ENCODE data around the gene NOG.

NOG gene

DNA sequence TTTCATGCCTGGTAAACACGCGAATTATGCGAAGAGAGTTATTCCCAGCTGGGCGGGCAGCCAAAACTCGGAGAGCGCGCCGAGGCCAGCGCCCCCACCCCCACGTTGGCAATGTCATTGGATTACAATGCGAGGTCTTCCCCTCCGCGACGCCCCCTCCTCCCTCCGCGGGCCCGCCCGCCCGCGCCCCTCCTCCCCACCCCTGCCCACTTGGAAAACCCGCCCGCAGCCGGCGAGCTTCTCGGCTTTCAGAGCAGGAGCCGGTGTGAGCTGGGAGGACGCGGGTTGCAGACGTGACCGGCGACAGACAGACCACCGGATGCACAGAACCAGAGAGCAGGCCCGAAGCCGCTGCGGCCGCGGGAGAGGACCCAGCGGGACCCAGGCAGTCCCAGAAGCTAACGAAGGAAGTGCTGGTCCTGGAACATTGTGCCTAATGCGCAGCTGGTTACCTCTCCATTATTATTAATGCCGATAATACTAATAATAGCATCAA is 4.0 kb downstream of the NOG start:
- H3K4me1 ChIP-seq (ENCODE audit: control insufficient read depth, insufficient read depth, low read length, poor library complexity, severe bottlenecking): peaks cover 18% of the 10 kb centered on the region
- peak overlapping the region; percentile 89 for H3K27ac ChIP-seq (ENCODE audit: low read depth, low read length, severe bottlenecking)
- 0% methylated on average over 6 to 29 of the region's 41 CpGs for WGBS, 2 experiments (ENCODE audit: insufficient coverage in 2 of 2)
- H3K9me3 ChIP-seq (ENCODE audit: control insufficient read depth, low read length): no peaks in the 10 kb centered on the region
- peak overlapping the region; percentile 47 for H3K4me3 ChIP-seq (ENCODE audit: extremely low read depth, insufficient read depth, low read length, poor library complexity, severe bottlenecking)
- H3K36me3 ChIP-seq (ENCODE audit: control insufficient read depth, insufficient read depth, low read length): no peaks in the 10 kb centered on the region

DNA sequence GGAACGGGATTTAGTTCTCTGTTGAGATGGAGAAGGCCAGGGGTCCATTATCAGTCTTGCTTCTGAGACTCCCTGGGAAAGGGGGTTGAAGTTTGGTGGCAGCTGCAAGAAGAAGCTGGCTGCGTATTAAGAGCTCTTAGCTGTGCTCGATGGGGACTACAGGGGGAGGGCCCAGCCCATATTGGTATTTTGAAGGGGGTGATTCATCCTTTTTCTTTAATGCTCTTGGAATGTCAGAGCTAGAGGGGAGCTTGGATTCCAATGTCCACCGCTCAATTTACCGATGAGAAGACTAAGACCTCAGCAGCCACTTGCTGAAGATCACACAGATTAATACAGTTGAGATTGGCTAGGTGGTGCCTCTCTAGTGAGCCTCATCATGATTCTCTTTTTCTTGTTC is 5.0 kb downstream of the NOG start:
- Histone ChIP-seq H3K4me1 (ENCODE audit: control insufficient read depth, insufficient read depth, low read length, poor library complexity, severe bottlenecking) (peaks cover 23% of the 10 kb centered on the region), H3K27ac (ENCODE audit: low read depth, low read length, severe bottlenecking) (peak overlapping the region; percentile 88), H3K36me3 (ENCODE audit: control insufficient read depth, insufficient read depth, low read length) (no peaks in the 10 kb centered on the region), H3K4me3 (ENCODE audit: extremely low read depth, insufficient read depth, low read length, poor library complexity, severe bottlenecking) (peak overlapping the region; percentile 47), H3K9me3 (ENCODE audit: control insufficient read depth, low read length) (no peaks in the 10 kb centered on the region)
- WGBS, 2 experiments (ENCODE audit: insufficient coverage in 2 of 2): 25 to 42% methylated on average over 3 to 5 of the region's 5 CpGs

DNA sequence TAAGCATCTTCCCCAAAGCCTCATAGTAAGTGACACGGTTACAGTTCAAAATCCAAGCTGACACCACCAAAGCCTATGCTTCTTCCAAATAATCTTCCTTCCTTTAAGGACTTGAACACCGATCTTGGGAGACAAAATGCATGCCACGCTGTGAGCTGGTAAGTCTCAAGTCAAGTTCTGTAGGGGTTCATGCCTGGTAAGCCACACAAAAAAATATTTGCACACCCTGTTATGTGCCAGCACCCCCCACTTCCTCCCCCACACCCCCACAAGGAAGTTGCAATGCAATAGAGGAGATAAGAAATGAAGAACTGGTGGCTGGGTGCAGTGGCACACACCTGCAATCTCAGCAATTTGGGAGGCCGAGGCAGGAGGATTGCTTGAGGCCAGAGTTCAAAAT is 5.6 kb downstream of the NOG start:
- peaks cover 29% of the 10 kb centered on the region for H3K4me1 ChIP-seq (ENCODE audit: control insufficient read depth, insufficient read depth, low read length, poor library complexity, severe bottlenecking)
- peak overlapping the region; percentile 88 for H3K27ac ChIP-seq (ENCODE audit: low read depth, low read length, severe bottlenecking)
- H3K9me3 ChIP-seq (ENCODE audit: control insufficient read depth, low read length): no peaks in the 10 kb centered on the region
- no peaks in the 10 kb centered on the region for H3K36me3 ChIP-seq (ENCODE audit: control insufficient read depth, insufficient read depth, low read length)
- 84 to 93% methylated on average over 2 to 3 of the region's 4 CpGs for WGBS, 2 experiments (ENCODE audit: insufficient coverage in 2 of 2)
- H3K4me3 ChIP-seq (ENCODE audit: extremely low read depth, insufficient read depth, low read length, poor library complexity, severe bottlenecking): no peak overlapping the region

DNA sequence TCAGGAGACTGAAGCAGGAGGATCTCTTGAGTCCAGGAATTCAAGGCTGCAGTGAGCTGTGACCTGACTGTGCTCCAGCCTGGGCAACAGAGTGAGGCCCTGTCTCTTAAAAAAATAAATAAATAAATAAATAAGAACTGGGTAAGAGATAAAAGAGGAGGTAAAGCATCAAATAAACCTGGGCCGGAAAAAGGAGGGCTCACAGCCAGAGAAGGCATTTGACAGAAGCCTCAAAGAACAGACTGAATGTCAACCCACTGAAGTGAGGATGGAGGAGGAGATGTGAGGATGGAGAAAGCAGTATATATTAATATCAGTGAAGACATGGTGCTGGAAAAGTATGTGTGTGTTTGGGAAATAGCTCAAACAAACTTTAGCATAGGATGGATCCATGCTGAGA is 6.1 kb downstream of the NOG start:
- Histone ChIP-seq H3K36me3 (ENCODE audit: control insufficient read depth, insufficient read depth, low read length) (no peaks in the 10 kb centered on the region), H3K9me3 (ENCODE audit: control insufficient read depth, low read length) (no peaks in the 10 kb centered on the region), H3K4me3 (ENCODE audit: extremely low read depth, insufficient read depth, low read length, poor library complexity, severe bottlenecking) (no peak overlapping the region), H3K4me1 (ENCODE audit: control insufficient read depth, insufficient read depth, low read length, poor library complexity, severe bottlenecking) (peaks cover 31% of the 10 kb centered on the region), H3K27ac (ENCODE audit: low read depth, low read length, severe bottlenecking) (no peak overlapping the region)
- WGBS, 2 experiments (ENCODE audit: insufficient coverage in 2 of 2): 85 to 100% methylated on average over 1 of the region's 1 CpG

DNA sequence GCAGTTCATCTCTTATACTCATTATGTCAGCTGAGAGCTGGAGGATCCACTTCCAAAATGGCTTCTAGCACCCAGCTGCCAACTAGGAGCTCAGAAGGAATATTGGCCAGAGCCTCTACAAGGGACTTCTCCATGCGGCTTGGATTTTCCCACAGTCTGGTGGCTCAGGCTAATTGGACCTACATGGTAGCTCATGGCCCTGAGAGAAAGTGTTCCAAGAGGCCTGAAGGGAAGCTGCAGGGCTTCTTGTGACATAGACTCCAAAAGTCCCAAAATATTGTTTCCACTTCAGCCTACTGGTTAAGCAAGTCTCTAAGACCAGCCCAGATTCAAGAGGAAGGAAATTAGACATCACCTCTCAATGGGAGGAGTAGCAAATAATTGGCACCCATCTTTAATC is 6.8 kb downstream of the NOG start:
- peaks cover 34% of the 10 kb centered on the region for H3K4me1 ChIP-seq (ENCODE audit: control insufficient read depth, insufficient read depth, low read length, poor library complexity, severe bottlenecking)
- H3K4me3 ChIP-seq (ENCODE audit: extremely low read depth, insufficient read depth, low read length, poor library complexity, severe bottlenecking): no peak overlapping the region
- H3K36me3 ChIP-seq (ENCODE audit: control insufficient read depth, insufficient read depth, low read length): no peaks in the 10 kb centered on the region
- 100% methylated on average over 1 of the region's 1 CpG for WGBS, 2 experiments (ENCODE audit: insufficient coverage in 2 of 2)
- H3K27ac ChIP-seq (ENCODE audit: low read depth, low read length, severe bottlenecking): no peak overlapping the region
- H3K9me3 ChIP-seq (ENCODE audit: control insufficient read depth, low read length): no peaks in the 10 kb centered on the region

DNA sequence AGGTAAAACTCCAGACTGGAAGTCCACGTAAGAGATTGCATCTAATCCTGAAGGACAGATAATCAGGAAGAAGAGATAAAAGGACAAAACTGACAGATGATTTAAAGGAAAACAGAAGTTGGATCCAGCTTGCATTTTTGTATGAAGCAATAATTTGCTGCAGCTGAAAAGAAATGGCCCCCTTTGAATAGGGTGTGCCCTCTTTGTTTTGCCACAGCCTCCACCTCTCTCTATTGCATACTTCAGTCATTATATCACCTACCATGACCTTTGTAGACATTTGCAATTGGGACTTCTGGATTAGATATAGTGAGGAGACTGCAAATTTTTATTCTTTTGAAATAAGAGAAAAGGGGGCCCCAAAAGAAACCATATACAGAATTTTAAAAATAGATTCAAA is 8.1 kb downstream of the NOG start:
- 86 to 100% methylated on average over 1 of the region's 1 CpG for WGBS, 2 experiments (ENCODE audit: insufficient coverage in 2 of 2)
- H3K4me1 ChIP-seq (ENCODE audit: control insufficient read depth, insufficient read depth, low read length, poor library complexity, severe bottlenecking): peaks cover 34% of the 10 kb centered on the region
- H3K9me3 ChIP-seq (ENCODE audit: control insufficient read depth, low read length): no peaks in the 10 kb centered on the region
- no peaks in the 10 kb centered on the region for H3K36me3 ChIP-seq (ENCODE audit: control insufficient read depth, insufficient read depth, low read length)
- no peak overlapping the region for H3K4me3 ChIP-seq (ENCODE audit: extremely low read depth, insufficient read depth, low read length, poor library complexity, severe bottlenecking)
- no peak overlapping the region for H3K27ac ChIP-seq (ENCODE audit: low read depth, low read length, severe bottlenecking)

DNA sequence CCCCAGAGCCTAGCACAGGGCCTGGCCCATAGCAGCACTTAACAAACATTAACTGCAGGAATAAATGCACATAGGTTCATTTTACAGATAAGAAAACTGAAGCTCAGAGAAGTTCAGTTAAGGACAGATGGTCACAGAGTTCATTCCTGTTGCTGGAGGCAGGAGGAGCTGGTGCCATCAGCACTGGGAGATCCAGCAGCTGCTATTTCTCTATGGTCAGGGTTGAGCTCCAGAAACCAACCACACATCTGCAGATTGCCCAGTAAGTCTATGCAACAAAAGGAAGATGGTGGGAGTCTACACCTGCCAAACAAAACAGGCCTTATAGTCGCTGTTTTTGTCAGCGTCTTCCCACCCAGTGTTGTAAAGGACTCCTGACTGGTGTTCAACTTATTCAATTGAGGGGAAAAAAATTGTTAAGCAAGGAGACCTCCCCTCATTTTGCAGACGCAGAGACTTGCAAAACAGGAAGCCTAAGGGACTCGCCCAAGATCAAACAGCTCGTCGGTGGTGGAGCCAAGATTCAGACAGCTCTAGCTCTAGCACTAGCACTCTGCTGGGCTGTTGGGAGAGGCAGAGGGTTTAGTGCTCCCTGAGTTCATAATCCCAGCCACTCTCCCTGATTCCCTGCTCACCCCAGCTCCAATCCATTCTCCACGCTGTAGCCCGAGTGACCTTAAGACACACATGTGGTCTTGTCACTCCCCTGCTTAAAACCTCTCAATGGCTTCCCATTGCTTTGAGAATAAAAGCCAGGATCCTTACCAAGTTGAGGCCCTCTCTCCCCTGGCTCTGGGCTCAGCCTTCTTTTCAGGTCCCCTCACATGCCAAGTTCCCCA is 9.0 kb downstream of the NOG start:
- no peak overlapping the region for H3K27ac ChIP-seq (ENCODE audit: low read depth, low read length, severe bottlenecking)
- H3K4me1 ChIP-seq (ENCODE audit: control insufficient read depth, insufficient read depth, low read length, poor library complexity, severe bottlenecking): peaks cover 34% of the 10 kb centered on the region
- no peaks in the 10 kb centered on the region for H3K36me3 ChIP-seq (ENCODE audit: control insufficient read depth, insufficient read depth, low read length)
- no peaks in the 10 kb centered on the region for H3K9me3 ChIP-seq (ENCODE audit: control insufficient read depth, low read length)
- no peak overlapping the region for H3K4me3 ChIP-seq (ENCODE audit: extremely low read depth, insufficient read depth, low read length, poor library complexity, severe bottlenecking)
- 78 to 82% methylated on average over 6 of the region's 8 CpGs for WGBS, 2 experiments (ENCODE audit: insufficient coverage in 2 of 2)

DNA sequence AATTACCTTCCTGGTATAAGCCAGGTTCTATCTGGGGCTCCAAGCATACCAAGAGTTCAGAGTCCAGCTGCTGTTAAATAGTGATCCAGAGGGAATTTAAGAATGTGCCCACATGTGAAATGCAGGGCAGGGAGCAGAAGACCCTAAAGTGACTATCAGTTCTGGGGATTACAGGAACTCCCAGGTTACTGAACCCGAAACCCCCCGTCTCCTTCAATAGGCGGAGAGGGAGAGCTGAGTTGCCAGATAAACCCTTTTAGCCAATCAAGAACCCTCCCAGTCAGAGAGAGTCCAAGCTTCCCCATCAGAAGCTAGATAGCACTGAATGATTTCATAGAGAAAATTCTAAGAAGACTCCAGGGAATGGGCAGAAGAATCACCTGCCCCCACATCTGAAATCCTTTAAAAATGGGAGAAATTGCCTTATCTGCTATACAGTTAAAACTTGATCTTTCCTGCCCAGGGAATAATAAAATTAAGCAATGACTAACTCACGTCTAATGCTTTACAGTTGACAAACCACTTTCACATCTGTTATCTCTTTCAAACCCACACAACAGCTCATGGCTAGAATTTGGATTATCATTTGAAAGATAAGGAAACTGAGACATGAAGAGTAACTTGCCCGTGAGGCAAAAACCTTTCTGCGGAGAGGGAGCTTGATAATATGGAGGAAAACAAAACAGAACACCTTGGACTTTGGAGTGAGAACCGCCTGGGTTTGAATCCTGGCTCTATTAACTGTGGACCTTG is 10.2 kb downstream of the NOG start:
- H3K9me3 ChIP-seq (ENCODE audit: control insufficient read depth, low read length): no peaks in the 10 kb centered on the region
- no peak overlapping the region for H3K27ac ChIP-seq (ENCODE audit: low read depth, low read length, severe bottlenecking)
- H3K4me3 ChIP-seq (ENCODE audit: extremely low read depth, insufficient read depth, low read length, poor library complexity, severe bottlenecking): no peak overlapping the region
- 38 to 62% methylated on average over 3 to 5 of the region's 7 CpGs for WGBS, 2 experiments (ENCODE audit: insufficient coverage in 2 of 2)
- no peaks in the 10 kb centered on the region for H3K36me3 ChIP-seq (ENCODE audit: control insufficient read depth, insufficient read depth, low read length)
- peaks cover 30% of the 10 kb centered on the region for H3K4me1 ChIP-seq (ENCODE audit: control insufficient read depth, insufficient read depth, low read length, poor library complexity, severe bottlenecking)

DNA sequence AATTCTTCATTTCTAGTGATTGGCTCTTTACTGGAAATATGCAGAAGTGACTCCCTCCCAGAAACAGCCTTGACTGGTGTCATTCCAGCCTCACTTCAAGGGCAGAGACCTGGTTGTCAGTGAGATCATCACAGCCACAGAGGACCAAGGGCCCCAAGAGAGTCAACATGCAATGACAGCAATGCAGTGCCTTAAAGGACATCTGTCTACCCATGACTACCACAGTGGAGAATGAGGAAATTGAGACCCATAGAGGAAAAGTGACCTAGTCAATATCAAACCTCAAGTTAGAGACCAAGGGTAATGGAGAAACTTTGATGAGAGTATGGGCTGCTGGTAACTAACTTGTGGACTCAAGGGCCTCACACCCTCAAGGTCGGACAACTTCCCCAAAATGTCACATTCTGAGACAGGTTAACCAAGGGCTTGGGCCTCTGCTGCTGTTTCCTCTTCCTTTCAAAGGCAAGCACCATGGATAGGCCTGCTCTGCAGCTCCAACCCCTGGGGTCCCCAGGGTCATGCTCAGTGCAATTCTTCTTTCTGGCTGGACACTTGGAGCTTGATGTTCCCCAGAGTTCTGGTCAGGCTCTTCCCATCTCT is 11.3 kb downstream of the NOG start:
- Histone ChIP-seq H3K27ac (ENCODE audit: low read depth, low read length, severe bottlenecking) (no peak overlapping the region), H3K9me3 (ENCODE audit: control insufficient read depth, low read length) (no peaks in the 10 kb centered on the region), H3K4me3 (ENCODE audit: extremely low read depth, insufficient read depth, low read length, poor library complexity, severe bottlenecking) (no peak overlapping the region), H3K36me3 (ENCODE audit: control insufficient read depth, insufficient read depth, low read length) (no peaks in the 10 kb centered on the region), H3K4me1 (ENCODE audit: control insufficient read depth, insufficient read depth, low read length, poor library complexity, severe bottlenecking) (peaks cover 19% of the 10 kb centered on the region)
- WGBS, 2 experiments (ENCODE audit: insufficient coverage in 2 of 2): 100% methylated on average over 1 of the region's 1 CpG

DNA sequence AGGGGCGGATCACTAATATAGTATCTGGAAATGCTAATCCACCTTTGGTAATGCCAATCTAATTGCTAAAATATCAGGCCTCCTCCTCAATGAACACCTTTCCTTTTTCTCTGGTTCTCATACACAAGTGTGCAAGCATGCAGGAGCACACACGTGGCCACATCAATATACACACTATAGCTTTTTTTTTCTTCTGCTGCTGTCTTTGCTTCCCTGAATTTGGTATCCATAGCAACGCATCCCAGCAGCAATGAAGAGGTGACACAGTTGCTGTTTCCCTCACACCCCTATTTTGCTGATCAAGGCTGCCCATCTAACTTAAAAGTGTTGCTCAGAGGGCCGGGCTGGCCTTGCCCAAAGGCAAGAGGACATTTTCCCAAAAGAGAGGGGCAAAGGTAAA is 15.4 kb downstream of the NOG start:
- Histone ChIP-seq H3K4me1 (ENCODE audit: control insufficient read depth, insufficient read depth, low read length, poor library complexity, severe bottlenecking) (peaks cover 7% of the 10 kb centered on the region), H3K9me3 (ENCODE audit: control insufficient read depth, low read length) (no peaks in the 10 kb centered on the region), H3K4me3 (ENCODE audit: extremely low read depth, insufficient read depth, low read length, poor library complexity, severe bottlenecking) (no peak overlapping the region), H3K36me3 (ENCODE audit: control insufficient read depth, insufficient read depth, low read length) (no peaks in the 10 kb centered on the region), H3K27ac (ENCODE audit: low read depth, low read length, severe bottlenecking) (no peak overlapping the region)
- WGBS, 2 experiments (ENCODE audit: insufficient coverage in 2 of 2): 78 to 93% methylated on average over 2 to 4 of the region's 4 CpGs
